Stimulated activated CD4-positive, alpha-beta T cell treated with anti-CD3 and anti-CD28 coated beads, Interleukin-15, amount 100 ng/mL, for 24 hours (primary cell): Measurements from ENCODE around the gene POLR3B.
"Not testable (repeated sequence)": the region's sequence is repeated elsewhere in the genome, so short reads cannot be mapped to it uniquely, and the experiment has no call there.

ENCODE experiments used
- DNase-seq: peaks from one replicate; pipeline ENCODE4 v3.0.0-alpha.2; 2020

Gene POLR3B

GRCh38 chr12:106477627-106478026 lies 120.1 kb downstream of the POLR3B start:
- DNase-seq = not testable (repeated sequence)

GRCh38 chr12:106480251-106480650 lies 122.7 kb downstream of the POLR3B start:
- DNase-seq = no peak

- no peak for DNase-seq
Observed at GRCh38 chr12:106481246-106481645, 123.7 kb downstream of the POLR3B start.

- DNase-seq = no peak
Observed at GRCh38 chr12:106487664-106488063, 130.1 kb downstream of the POLR3B start.

- no peak for DNase-seq
Observed at GRCh38 chr12:106488884-106489283, 131.3 kb downstream of the POLR3B start.

GRCh38 chr12:106490264-106490663 lies 132.7 kb downstream of the POLR3B start:
- no peak for DNase-seq

GRCh38 chr12:106492857-106493256 lies 135.3 kb downstream of the POLR3B start:
- no peak for DNase-seq

GRCh38 chr12:106493531-106493930 lies 136.0 kb downstream of the POLR3B start:
- DNase-seq = no peak

- no peak for DNase-seq
Observed at GRCh38 chr12:106495354-106495965, 137.9 kb downstream of the POLR3B start.

GRCh38 chr12:106498056-106498455 lies 140.5 kb downstream of the POLR3B start:
- DNase-seq = no peak

- DNase-seq = no peak
Observed at GRCh38 chr12:106499628-106500027, 142.1 kb downstream of the POLR3B start.

GRCh38 chr12:106506691-106507090 lies 149.1 kb downstream of the POLR3B start:
- DNase-seq = no peak

- DNase-seq = no peak
Observed at GRCh38 chr12:106508966-106509365, 151.4 kb downstream of the POLR3B start.

- no peak for DNase-seq
Observed at GRCh38 chr12:106511365-106511764, 153.8 kb downstream of the POLR3B start.

GRCh38 chr12:106517314-106517713 lies 159.8 kb downstream of the POLR3B start:
- no peak for DNase-seq

GRCh38 chr12:106519607-106520021 lies 162.1 kb downstream of the POLR3B start:
- DNase-seq = no peak

- DNase-seq = no peak
Observed at GRCh38 chr12:106521901-106522300, 164.4 kb downstream of the POLR3B start.

- DNase-seq = no peak
Observed at GRCh38 chr12:106522708-106523107, 165.2 kb downstream of the POLR3B start.

- no peak for DNase-seq
Observed at GRCh38 chr12:106527356-106527755, 169.8 kb downstream of the POLR3B start.

GRCh38 chr12:106541201-106541600 lies 183.7 kb downstream of the POLR3B start:
- no peak for DNase-seq

- no peak for DNase-seq
Observed at GRCh38 chr12:106551410-106551809, 193.9 kb downstream of the POLR3B start.

- no peak for DNase-seq
Observed at GRCh38 chr12:106552228-106552627, 194.7 kb downstream of the POLR3B start.
